GM23338 (cell line): ENCODE data around the gene NFIA. TPM values are rescaled to one million over a fixed set of nuclear protein-coding genes. Genes with fewer than 3 reads are reported as not detected.

ENCODE experiments used
- ATAC-seq: fragments of 200-7000 bp; cut with Tn5 transposase; 3 replicates; pipeline ENCODE4 v1.9.1; 2020
- DNase-seq: peaks from one replicate; pipeline ENCODE4 v3.0.0-alpha.2; 2015; ENCODE audit warnings: low spot score
- H2AFZ ChIP-seq: fragments of 200-600 bp; sonication (generic); 2 replicates; pipeline ENCODE4 v1.8.0; 2016; ENCODE audit warnings: antibody characterized with exemption, mild to moderate bottlenecking, moderate library complexity
- H3F3A ChIP-seq: fragments of 200-600 bp; sonication (generic); replicated peaks from 2 replicates; pipeline ENCODE4 v1.8.0; 2017; ENCODE audit warnings: antibody characterized with exemption, mixed run types, low read depth
- H3K27ac ChIP-seq: fragments of 200-600 bp; sonication (generic); 2 replicates; pipeline ENCODE4 v1.6.1; 2016; ENCODE audit warnings: low read depth
- H3K27me3 ChIP-seq: fragments of 200-600 bp; sonication (generic); 2 replicates; pipeline ENCODE4 v1.8.0; 2016; ENCODE audit warnings: mild to moderate bottlenecking, mixed run types, moderate library complexity; ENCODE audit not compliant: insufficient read depth
- H3K36me3 ChIP-seq: fragments of 200-600 bp; sonication (generic); 2 replicates; pipeline ENCODE4 v1.8.0; 2016; ENCODE audit warnings: mild to moderate bottlenecking; ENCODE audit not compliant: insufficient read depth
- H3K4me1 ChIP-seq: fragments of 200-600 bp; sonication (generic); 2 replicates; pipeline ENCODE4 v1.8.0; 2016; ENCODE audit warnings: mild to moderate bottlenecking, moderate library complexity; ENCODE audit not compliant: insufficient read depth
- H3K4me2 ChIP-seq: fragments of 200-600 bp; sonication (generic); 2 replicates; pipeline ENCODE4 v1.7.1; 2017; ENCODE audit warnings: mixed run types
- H3K4me3 ChIP-seq: fragments of 200-600 bp; sonication (generic); 2 replicates; pipeline ENCODE4 v1.6.1; 2016; ENCODE audit warnings: mixed run types
- H3K79me2 ChIP-seq: fragments of 200-600 bp; sonication (generic); replicated peaks from 2 replicates; pipeline ENCODE4 v1.8.0; 2017; ENCODE audit warnings: mild to moderate bottlenecking; ENCODE audit not compliant: insufficient read depth
- H3K9me2 ChIP-seq: fragments of 200-600 bp; sonication (generic); 2 replicates; pipeline ENCODE4 v1.8.0; 2017; ENCODE audit not compliant: insufficient read depth
- H4K20me1 ChIP-seq: fragments of 200-600 bp; sonication (generic); replicated peaks from 2 replicates; pipeline ENCODE4 v1.8.0; 2017; ENCODE audit warnings: mild to moderate bottlenecking; ENCODE audit not compliant: insufficient read depth
- H3K27ac Mint-ChIP-seq: 2 replicates; pipeline ENCODE4 v1.8.0; 2020; ENCODE audit warnings: inconsistent platforms, mild to moderate bottlenecking, moderate library complexity, mixed read lengths
- H3K27me3 Mint-ChIP-seq: 3 replicates; pipeline ENCODE4 v1.8.0; 2022; ENCODE audit warnings: low read depth, mild to moderate bottlenecking, moderate library complexity, mixed read lengths, inconsistent platforms; ENCODE audit not compliant: insufficient read depth, poor library complexity
- H3K36me3 Mint-ChIP-seq: 3 replicates; pipeline ENCODE4 v1.8.0; 2021; ENCODE audit warnings: low read depth, mild to moderate bottlenecking, inconsistent platforms, moderate library complexity, mixed read lengths
- H3K4me1 Mint-ChIP-seq: 3 replicates; pipeline ENCODE4 v1.8.0; 2020; ENCODE audit warnings: mild to moderate bottlenecking, inconsistent platforms, mixed read lengths
- H3K4me3 Mint-ChIP-seq: 3 replicates; pipeline ENCODE4 v1.8.0; 2021; ENCODE audit warnings: moderate library complexity, mild to moderate bottlenecking, inconsistent platforms, mixed read lengths
- H3K9me3 Mint-ChIP-seq: 3 replicates; pipeline ENCODE4 v1.8.0; 2020; ENCODE audit warnings: moderate library complexity, mild to moderate bottlenecking, inconsistent platforms, mixed read lengths
- CREB1 ChIP-seq: fragments of 250-450 bp; sonication (Bioruptor Pico); IDR thresholded peaks from 2 replicates; pipeline ENCODE4 v1.5.0; 2020; ENCODE audit warnings: low read depth, mild to moderate bottlenecking, moderate library complexity
- ETS1 ChIP-seq: IDR thresholded peaks from 2 replicates; pipeline ENCODE4 v1.6.1; 2016; ENCODE audit warnings: antibody characterized with exemption
- EZH2 ChIP-seq: fragments of 200-600 bp; sonication (generic); IDR thresholded peaks from one replicate; pipeline ENCODE4 v1.8.0; 2017; ENCODE audit warnings: antibody characterized with exemption, mild to moderate bottlenecking, low read depth; ENCODE audit not compliant: unreplicated experiment
- EZH2phosphoT487 ChIP-seq: fragments of 200-600 bp; sonication (generic); IDR thresholded peaks from one replicate; pipeline ENCODE4 v1.8.1; 2018; ENCODE audit warnings: antibody characterized with exemption; ENCODE audit not compliant: unreplicated experiment
- NANOG ChIP-seq: IDR thresholded peaks from 2 replicates; pipeline ENCODE4 v1.6.1; 2016; ENCODE audit warnings: antibody characterized with exemption, borderline replicate concordance
- POLR2AphosphoS5 ChIP-seq: IDR thresholded peaks from 2 replicates; pipeline ENCODE4 v1.6.1; 2016; ENCODE audit warnings: antibody characterized with exemption, low read depth
- STAT1 ChIP-seq: IDR thresholded peaks from one replicate; pipeline ENCODE4 v1.6.1; 2016; ENCODE audit warnings: antibody characterized with exemption; ENCODE audit not compliant: unreplicated experiment
- ZNF114 ChIP-seq: fragments of 250-450 bp; sonication (Bioruptor Pico); IDR thresholded peaks from 2 replicates; pipeline ENCODE4 v1.5.0; 2020; ENCODE audit warnings: mild to moderate bottlenecking, moderate library complexity
- ZNF331 ChIP-seq: fragments of 250-450 bp; sonication (Bioruptor Pico); IDR thresholded peaks from 2 replicates; pipeline ENCODE4 v1.5.0; 2020; ENCODE audit warnings: low read depth, mild to moderate bottlenecking, moderate library complexity
- polyA plus RNA-seq: library from polyadenylated mRNA; unstranded; fragments of >200 nt; fragmentation: Nextera tagmentation; extraction: Ambion mirVana; gene quantifications from 2 replicates; pipeline ENCODE4 v1.2.1, GENCODE V29; 2016
- total RNA-seq: library from RNA; depleted of rRNA; stranded (reverse); fragments of >200 nt; shearing (Covaris generic); gene quantifications from 2 replicates; pipeline ENCODE4 v1.2.3, GENCODE V29; 2014
- TF ChIP-seq, protein P1 (sequence below): IDR thresholded peaks from one replicate; pipeline ENCODE4 v1.6.1; 2018; ENCODE audit warnings: antibody characterized with exemption; ENCODE audit not compliant: unreplicated experiment
- TF ChIP-seq, protein P2 (sequence below): fragments of 250-450 bp; sonication (Bioruptor Pico); IDR thresholded peaks from 2 replicates; pipeline ENCODE4 v1.5.0; 2020; ENCODE audit warnings: mild to moderate bottlenecking, moderate library complexity

The NFIA gene
- total and polyA plus RNA-seq, 2 experiments from 2014 or later: 0.97 to 2.3 TPM

GRCh38 chr1:61142043-61142440 lies 59.7 kb downstream of the NFIA start:
- H3K36me3 Mint-ChIP-seq: no peaks in the 10 kb centered on the region
- peak overlapping the region; percentile 37 for H3K4me2 ChIP-seq
- H3K27ac ChIP-seq: no peak overlapping the region
- peaks cover 47% of the 10 kb centered on the region for H3K4me1 Mint-ChIP-seq
- H4K20me1 ChIP-seq: no peaks in the 10 kb centered on the region
- H3K36me3 ChIP-seq: no peaks in the 10 kb centered on the region
- H3K27me3 Mint-ChIP-seq: peaks cover 3% of the 10 kb centered on the region
- no peaks in the 10 kb centered on the region for H3K79me2 ChIP-seq
- H3F3A ChIP-seq: no peaks in the 10 kb centered on the region
- no peak overlapping the region for H3K27ac Mint-ChIP-seq
- H3K9me3 Mint-ChIP-seq: no peaks in the 10 kb centered on the region
- no peak for TF ChIP-seq ZNF114
- H3K4me3 Mint-ChIP-seq: no peak overlapping the region
- H3K4me1 ChIP-seq: peaks cover 48% of the 10 kb centered on the region
- no peaks in the 10 kb centered on the region for H3K27me3 ChIP-seq
- DNase-seq: no peak
- H3K4me3 ChIP-seq: no peak overlapping the region
- no peak overlapping the region for H2AFZ ChIP-seq
- H3K9me2 ChIP-seq: no peaks in the 10 kb centered on the region
- no peak for ATAC-seq

GRCh38 chr1:61142726-61143500 lies 60.6 kb downstream of the NFIA start:
- Mint-ChIP-seq H3K36me3 (no peaks in the 10 kb centered on the region), H3K4me3 (no peak overlapping the region), H3K4me1 (peaks cover 47% of the 10 kb centered on the region), H3K27me3 (peaks cover 3% of the 10 kb centered on the region), H3K9me3 (no peaks in the 10 kb centered on the region), H3K27ac (peak overlapping the region; percentile 48; the same call in 1 of the 2 replicates)
- Histone ChIP-seq H4K20me1 (no peaks in the 10 kb centered on the region), H3K4me3 (no peak overlapping the region), H2AFZ (no peak overlapping the region), H3K4me2 (no peak overlapping the region), H3K9me2 (no peaks in the 10 kb centered on the region), H3K27ac (no peak overlapping the region), H3K4me1 (peaks cover 48% of the 10 kb centered on the region), H3K36me3 (no peaks in the 10 kb centered on the region), H3K27me3 (no peaks in the 10 kb centered on the region), H3K79me2 (no peaks in the 10 kb centered on the region), H3F3A (no peaks in the 10 kb centered on the region)
- ATAC-seq (peak; percentile 58), DNase-seq (peak; percentile 31)
- no peak for TF ChIP-seq CREB1
- TF ChIP-seq, protein P1, sequence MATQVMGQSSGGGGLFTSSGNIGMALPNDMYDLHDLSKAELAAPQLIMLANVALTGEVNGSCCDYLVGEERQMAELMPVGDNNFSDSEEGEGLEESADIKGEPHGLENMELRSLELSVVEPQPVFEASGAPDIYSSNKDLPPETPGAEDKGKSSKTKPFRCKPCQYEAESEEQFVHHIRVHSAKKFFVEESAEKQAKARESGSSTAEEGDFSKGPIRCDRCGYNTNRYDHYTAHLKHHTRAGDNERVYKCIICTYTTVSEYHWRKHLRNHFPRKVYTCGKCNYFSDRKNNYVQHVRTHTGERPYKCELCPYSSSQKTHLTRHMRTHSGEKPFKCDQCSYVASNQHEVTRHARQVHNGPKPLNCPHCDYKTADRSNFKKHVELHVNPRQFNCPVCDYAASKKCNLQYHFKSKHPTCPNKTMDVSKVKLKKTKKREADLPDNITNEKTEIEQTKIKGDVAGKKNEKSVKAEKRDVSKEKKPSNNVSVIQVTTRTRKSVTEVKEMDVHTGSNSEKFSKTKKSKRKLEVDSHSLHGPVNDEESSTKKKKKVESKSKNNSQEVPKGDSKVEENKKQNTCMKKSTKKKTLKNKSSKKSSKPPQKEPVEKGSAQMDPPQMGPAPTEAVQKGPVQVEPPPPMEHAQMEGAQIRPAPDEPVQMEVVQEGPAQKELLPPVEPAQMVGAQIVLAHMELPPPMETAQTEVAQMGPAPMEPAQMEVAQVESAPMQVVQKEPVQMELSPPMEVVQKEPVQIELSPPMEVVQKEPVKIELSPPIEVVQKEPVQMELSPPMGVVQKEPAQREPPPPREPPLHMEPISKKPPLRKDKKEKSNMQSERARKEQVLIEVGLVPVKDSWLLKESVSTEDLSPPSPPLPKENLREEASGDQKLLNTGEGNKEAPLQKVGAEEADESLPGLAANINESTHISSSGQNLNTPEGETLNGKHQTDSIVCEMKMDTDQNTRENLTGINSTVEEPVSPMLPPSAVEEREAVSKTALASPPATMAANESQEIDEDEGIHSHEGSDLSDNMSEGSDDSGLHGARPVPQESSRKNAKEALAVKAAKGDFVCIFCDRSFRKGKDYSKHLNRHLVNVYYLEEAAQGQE: no peak
- no peak for TF ChIP-seq ETS1
- no peak for TF ChIP-seq STAT1
- no peak for TF ChIP-seq EZH2phosphoT487
- no peak for TF ChIP-seq POLR2AphosphoS5
- TF ChIP-seq NANOG: no peak
- TF ChIP-seq ZNF114: no peak
- TF ChIP-seq EZH2: no peak
- no peak for TF ChIP-seq ZNF331 (CRISPR knock-in tag)
- TF ChIP-seq, protein P2, sequence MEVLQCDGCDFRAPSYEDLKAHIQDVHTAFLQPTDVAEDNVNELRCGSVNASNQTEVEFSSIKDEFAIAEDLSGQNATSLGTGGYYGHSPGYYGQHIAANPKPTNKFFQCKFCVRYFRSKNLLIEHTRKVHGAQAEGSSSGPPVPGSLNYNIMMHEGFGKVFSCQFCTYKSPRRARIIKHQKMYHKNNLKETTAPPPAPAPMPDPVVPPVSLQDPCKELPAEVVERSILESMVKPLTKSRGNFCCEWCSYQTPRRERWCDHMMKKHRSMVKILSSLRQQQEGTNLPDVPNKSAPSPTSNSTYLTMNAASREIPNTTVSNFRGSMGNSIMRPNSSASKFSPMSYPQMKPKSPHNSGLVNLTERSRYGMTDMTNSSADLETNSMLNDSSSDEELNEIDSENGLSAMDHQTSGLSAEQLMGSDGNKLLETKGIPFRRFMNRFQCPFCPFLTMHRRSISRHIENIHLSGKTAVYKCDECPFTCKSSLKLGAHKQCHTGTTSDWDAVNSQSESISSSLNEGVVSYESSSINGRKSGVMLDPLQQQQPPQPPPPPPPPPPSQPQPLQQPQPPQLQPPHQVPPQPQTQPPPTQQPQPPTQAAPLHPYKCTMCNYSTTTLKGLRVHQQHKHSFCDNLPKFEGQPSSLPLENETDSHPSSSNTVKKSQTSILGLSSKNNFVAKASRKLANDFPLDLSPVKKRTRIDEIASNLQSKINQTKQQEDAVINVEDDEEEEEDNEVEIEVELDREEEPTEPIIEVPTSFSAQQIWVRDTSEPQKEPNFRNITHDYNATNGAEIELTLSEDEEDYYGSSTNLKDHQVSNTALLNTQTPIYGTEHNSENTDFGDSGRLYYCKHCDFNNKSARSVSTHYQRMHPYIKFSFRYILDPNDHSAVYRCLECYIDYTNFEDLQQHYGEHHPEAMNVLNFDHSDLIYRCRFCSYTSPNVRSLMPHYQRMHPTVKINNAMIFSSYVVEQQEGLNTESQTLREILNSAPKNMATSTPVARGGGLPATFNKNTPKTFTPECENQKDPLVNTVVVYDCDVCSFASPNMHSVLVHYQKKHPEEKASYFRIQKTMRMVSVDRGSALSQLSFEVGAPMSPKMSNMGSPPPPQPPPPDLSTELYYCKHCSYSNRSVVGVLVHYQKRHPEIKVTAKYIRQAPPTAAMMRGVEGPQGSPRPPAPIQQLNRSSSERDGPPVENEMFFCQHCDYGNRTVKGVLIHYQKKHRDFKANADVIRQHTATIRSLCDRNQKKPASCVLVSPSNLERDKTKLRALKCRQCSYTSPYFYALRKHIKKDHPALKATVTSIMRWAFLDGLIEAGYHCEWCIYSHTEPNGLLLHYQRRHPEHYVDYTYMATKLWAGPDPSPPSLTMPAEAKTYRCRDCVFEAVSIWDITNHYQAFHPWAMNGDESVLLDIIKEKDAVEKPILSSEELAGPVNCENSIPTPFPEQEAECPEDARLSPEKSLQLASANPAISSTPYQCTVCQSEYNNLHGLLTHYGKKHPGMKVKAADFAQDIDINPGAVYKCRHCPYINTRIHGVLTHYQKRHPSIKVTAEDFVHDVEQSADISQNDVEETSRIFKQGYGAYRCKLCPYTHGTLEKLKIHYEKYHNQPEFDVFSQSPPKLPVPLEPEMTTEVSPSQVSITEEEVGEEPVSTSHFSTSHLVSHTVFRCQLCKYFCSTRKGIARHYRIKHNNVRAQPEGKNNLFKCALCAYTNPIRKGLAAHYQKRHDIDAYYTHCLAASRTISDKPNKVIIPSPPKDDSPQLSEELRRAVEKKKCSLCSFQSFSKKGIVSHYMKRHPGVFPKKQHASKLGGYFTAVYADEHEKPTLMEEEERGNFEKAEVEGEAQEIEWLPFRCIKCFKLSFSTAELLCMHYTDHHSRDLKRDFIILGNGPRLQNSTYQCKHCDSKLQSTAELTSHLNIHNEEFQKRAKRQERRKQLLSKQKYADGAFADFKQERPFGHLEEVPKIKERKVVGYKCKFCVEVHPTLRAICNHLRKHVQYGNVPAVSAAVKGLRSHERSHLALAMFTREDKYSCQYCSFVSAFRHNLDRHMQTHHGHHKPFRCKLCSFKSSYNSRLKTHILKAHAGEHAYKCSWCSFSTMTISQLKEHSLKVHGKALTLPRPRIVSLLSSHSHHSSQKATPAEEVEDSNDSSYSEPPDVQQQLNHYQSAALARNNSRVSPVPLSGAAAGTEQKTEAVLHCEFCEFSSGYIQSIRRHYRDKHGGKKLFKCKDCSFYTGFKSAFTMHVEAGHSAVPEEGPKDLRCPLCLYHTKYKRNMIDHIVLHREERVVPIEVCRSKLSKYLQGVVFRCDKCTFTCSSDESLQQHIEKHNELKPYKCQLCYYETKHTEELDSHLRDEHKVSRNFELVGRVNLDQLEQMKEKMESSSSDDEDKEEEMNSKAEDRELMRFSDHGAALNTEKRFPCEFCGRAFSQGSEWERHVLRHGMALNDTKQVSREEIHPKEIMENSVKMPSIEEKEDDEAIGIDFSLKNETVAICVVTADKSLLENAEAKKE (CRISPR knock-in tag): no peak
